ENCODE measurements around the gene AK1. TPM values are rescaled to one million over a fixed set of nuclear protein-coding genes. Genes with fewer than 3 reads are reported as not detected.

AK1 gene
- total and polyA plus RNA-seq, 10 of the 15 experiments (the other 5 are each of a cell fraction or from before 2014, with no cell fraction given) = 0.23 to 3.1 (median 1.8) TPM

DNA sequence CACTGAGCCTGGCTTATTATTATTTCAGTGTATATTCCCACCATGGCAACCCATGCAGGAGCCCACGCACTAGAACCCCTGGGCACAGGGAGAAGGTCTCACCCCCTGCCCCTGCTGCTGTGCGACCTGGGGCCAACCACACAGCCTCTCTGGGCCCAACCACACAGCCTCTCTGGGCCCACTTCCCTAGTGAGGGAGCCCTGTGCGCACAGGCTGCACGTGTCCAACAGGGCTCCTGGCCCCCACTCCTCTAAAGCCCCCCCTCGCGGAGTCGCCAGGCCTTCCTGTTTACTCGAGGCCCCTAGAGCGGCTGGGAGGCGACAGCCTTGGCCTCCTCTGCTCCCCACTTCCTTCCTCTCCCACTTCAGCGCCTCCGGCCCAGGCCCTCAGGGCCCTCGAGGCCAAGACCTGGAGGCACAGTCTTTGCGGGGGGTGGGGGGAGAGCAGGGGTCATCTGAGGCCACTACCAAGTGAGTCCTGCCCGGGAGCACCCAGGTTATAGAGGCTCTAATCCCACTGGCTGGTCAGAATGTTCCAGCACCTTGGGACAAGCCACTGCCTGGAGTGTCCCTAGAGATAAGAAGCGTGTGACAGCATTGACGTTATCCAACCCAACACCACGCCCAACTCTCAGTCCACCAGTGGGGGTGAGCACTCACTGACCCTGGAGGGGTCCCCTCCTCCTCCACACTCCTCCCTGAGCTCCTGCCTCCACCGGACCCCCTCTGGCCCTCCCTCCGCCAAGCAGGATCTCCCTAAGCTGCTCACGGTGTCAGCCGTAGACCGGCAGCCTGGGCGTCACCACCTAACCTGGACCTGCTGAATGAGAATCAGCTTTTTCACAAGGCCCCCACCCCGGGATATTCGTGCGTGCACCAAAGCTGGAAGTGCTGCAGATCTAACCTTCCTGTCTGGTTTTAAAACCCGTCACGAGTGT, 15.1 kb downstream of the AK1 start (continued):
- TF ChIP-seq, protein P1, sequence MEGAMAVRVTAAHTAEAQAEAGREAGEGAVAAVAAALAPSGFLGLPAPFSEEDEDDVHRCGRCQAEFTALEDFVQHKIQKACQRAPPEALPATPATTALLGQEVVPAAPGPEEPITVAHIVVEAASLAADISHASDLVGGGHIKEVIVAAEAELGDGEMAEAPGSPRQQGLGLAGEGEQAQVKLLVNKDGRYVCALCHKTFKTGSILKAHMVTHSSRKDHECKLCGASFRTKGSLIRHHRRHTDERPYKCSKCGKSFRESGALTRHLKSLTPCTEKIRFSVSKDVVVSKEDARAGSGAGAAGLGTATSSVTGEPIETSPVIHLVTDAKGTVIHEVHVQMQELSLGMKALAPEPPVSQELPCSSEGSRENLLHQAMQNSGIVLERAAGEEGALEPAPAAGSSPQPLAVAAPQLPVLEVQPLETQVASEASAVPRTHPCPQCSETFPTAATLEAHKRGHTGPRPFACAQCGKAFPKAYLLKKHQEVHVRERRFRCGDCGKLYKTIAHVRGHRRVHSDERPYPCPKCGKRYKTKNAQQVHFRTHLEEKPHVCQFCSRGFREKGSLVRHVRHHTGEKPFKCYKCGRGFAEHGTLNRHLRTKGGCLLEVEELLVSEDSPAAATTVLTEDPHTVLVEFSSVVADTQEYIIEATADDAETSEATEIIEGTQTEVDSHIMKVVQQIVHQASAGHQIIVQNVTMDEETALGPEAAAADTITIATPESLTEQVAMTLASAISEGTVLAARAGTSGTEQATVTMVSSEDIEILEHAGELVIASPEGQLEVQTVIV (IDR thresholded peaks at IDR 0.05; ENCODE audit: borderline replicate concordance, partially characterized antibody) = no peak

DNA sequence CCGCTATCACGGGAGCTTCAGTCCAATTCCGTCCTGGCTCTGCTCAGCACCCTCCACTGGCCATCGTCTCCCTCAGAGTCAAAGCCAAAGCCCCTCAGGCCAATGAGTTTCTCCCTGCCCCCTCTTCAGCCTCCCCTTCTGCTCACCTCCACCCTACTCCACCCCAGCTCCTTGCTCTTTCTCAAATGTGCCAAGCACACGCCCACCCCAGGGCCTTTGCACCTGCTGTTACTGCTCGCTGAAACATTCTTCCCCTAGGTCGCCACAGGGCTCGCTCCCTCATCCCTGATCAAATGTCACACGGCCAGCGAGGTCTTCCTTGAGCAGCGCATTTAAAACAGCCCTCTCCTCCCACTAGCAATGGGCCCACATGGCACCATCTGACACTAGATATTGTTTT, 16.7 kb downstream of the AK1 start:
- FAIRE-seq = no peak
- CTCF ChIA-PET = interaction anchor here (0.5 to 3.1 kb wide), 4 partner anchors 8 to 126 kb away, joined by 3 to 14 read pairs (median 4); partner anchors contain the start of gene TOR2A
- SMC1A ChIA-PET (ENCODE audit: uncharacterized antibody, unreplicated experiment) = no interaction called here
- in situ Hi-C loops (cut with MboI) (no loop called here), intact Hi-C loops (cut with micrococcal nuclease; ENCODE audit: unreplicated experiment) (no loop called here)
- no peaks in the 10 kb centered on the region for H3K36me3 ChIP-seq (ENCODE audit: control insufficient read depth in 2 of 2, insufficient read depth in 2 of 2, low read length in 1 of 2)
- ATAC-seq = no peak
- RAD21 ChIA-PET (ENCODE audit: unreplicated experiment) = interaction anchor here (1.3 kb wide), 1 partner anchor 126 kb away, joined by 5 read pairs; the partner anchor contains the start of gene TOR2A
- H3K27me3 ChIP-seq (replicated peaks in 1 of 2; ENCODE audit: control insufficient read depth in 2 of 2, insufficient read depth in 2 of 2, low read length in 1 of 2) = no peaks in the 10 kb centered on the region
- no peak overlapping the region for H3K4me3 ChIP-seq
- no peak overlapping the region for H3K4me2 ChIP-seq (ENCODE audit: control insufficient read depth, insufficient read depth)
- no peak overlapping the region for H3K27ac ChIP-seq (ENCODE audit: control insufficient read depth, insufficient read depth)
- H4K20me1 ChIP-seq (ENCODE audit: control insufficient read depth, insufficient read depth) = no peaks in the 10 kb centered on the region
- H3K9ac ChIP-seq (ENCODE audit: control insufficient read depth, insufficient read depth, low read length) = no peak overlapping the region
- no peak for DNase-seq (ENCODE audit: low read depth, low spot score)
- no peaks in the 10 kb centered on the region for H3K79me2 ChIP-seq (ENCODE audit: control insufficient read depth, insufficient read depth, low read length)
- BruUV-seq (replicated peaks) = no TSS peak
- no peaks in the 10 kb centered on the region for H3K9me3 ChIP-seq (replicated peaks; ENCODE audit: control insufficient read depth, insufficient read depth, low read length)
- H2AFZ ChIP-seq (ENCODE audit: control insufficient read depth, low read depth, low read length) = no peak overlapping the region
- POLR2A ChIA-PET = no interaction called here
- WGBS (ENCODE audit: insufficient coverage, insufficient replicate concordance, low lambda C conversion rate, missing lambda C conversion rate) = 88% methylated on average over 10 of the region's 11 CpGs
- peaks cover 21% of the 10 kb centered on the region for H3K4me1 ChIP-seq (ENCODE audit: control insufficient read depth, insufficient read depth, low read length)
- TF ChIP-seq SMC3 (IDR thresholded peaks at IDR 0.05; ENCODE audit: borderline replicate concordance, low read length) (no peak), TAF1 (IDR thresholded peaks at IDR 0.05; ENCODE audit: borderline replicate concordance, low read depth, low read length) (no peak), MYC (IDR thresholded peaks at IDR 0.05; ENCODE audit: insufficient read depth, insufficient read length, insufficient replicate concordance, low read length, severe bottlenecking) (no peak), MTA3 (IDR thresholded peaks at IDR 0.05; ENCODE audit: borderline replicate concordance, low read length) (no peak)
- TF ChIP-seq, protein P2, sequence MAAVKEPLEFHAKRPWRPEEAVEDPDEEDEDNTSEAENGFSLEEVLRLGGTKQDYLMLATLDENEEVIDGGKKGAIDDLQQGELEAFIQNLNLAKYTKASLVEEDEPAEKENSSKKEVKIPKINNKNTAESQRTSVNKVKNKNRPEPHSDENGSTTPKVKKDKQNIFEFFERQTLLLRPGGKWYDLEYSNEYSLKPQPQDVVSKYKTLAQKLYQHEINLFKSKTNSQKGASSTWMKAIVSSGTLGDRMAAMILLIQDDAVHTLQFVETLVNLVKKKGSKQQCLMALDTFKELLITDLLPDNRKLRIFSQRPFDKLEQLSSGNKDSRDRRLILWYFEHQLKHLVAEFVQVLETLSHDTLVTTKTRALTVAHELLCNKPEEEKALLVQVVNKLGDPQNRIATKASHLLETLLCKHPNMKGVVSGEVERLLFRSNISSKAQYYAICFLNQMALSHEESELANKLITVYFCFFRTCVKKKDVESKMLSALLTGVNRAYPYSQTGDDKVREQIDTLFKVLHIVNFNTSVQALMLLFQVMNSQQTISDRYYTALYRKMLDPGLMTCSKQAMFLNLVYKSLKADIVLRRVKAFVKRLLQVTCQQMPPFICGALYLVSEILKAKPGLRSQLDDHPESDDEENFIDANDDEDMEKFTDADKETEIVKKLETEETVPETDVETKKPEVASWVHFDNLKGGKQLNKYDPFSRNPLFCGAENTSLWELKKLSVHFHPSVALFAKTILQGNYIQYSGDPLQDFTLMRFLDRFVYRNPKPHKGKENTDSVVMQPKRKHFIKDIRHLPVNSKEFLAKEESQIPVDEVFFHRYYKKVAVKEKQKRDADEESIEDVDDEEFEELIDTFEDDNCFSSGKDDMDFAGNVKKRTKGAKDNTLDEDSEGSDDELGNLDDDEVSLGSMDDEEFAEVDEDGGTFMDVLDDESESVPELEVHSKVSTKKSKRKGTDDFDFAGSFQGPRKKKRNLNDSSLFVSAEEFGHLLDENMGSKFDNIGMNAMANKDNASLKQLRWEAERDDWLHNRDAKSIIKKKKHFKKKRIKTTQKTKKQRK (IDR thresholded peaks at IDR 0.05; ENCODE audit: low read depth, low read length) = no peak
- TF ChIP-seq, protein P3, sequence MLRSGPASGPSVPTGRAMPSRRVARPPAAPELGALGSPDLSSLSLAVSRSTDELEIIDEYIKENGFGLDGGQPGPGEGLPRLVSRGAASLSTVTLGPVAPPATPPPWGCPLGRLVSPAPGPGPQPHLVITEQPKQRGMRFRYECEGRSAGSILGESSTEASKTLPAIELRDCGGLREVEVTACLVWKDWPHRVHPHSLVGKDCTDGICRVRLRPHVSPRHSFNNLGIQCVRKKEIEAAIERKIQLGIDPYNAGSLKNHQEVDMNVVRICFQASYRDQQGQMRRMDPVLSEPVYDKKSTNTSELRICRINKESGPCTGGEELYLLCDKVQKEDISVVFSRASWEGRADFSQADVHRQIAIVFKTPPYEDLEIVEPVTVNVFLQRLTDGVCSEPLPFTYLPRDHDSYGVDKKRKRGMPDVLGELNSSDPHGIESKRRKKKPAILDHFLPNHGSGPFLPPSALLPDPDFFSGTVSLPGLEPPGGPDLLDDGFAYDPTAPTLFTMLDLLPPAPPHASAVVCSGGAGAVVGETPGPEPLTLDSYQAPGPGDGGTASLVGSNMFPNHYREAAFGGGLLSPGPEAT (IDR thresholded peaks at IDR 0.05; ENCODE audit: low read depth) = no peak
- TF ChIP-seq, protein P4, sequence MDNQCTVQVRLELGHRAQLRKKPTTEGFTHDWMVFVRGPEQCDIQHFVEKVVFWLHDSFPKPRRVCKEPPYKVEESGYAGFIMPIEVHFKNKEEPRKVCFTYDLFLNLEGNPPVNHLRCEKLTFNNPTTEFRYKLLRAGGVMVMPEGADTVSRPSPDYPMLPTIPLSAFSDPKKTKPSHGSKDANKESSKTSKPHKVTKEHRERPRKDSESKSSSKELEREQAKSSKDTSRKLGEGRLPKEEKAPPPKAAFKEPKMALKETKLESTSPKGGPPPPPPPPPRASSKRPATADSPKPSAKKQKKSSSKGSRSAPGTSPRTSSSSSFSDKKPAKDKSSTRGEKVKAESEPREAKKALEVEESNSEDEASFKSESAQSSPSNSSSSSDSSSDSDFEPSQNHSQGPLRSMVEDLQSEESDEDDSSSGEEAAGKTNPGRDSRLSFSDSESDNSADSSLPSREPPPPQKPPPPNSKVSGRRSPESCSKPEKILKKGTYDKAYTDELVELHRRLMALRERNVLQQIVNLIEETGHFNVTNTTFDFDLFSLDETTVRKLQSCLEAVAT (IDR thresholded peaks at IDR 0.05) = no peak

Measured in GM12878 (cell line).